Upper lobe of right lung (tissue), 1 donor: Measurements from ENCODE around the gene MICALL1. TPM values are rescaled to one million over a fixed set of nuclear protein-coding genes. Genes with fewer than 3 reads are reported as not detected.

ENCODE experiments used
- ATAC-seq: fragments of 200-7000 bp; cut with Tn5 transposase; one replicate; pipeline ENCODE4 v1.9.1; 2020; ENCODE audit warnings: mild to moderate bottlenecking, moderate library complexity
- DNase-seq: peaks from one replicate; pipeline ENCODE4 v3.0.0-alpha.2; 2020
- H3K27ac ChIP-seq: fragments of 200-600 bp; one replicate; pipeline ENCODE4 v1.8.0; 2022
- H3K27me3 ChIP-seq: fragments of 200-600 bp; one replicate; pipeline ENCODE4 v1.8.0; 2022; ENCODE audit warnings: mild to moderate bottlenecking
- H3K36me3 ChIP-seq: fragments of 200-600 bp; one replicate; pipeline ENCODE4 v1.8.0; 2022
- H3K4me1 ChIP-seq: fragments of 200-600 bp; one replicate; pipeline ENCODE4 v1.8.0; 2022
- H3K4me3 ChIP-seq: fragments of 200-600 bp; one replicate; pipeline ENCODE4 v1.8.0; 2022; ENCODE audit warnings: mild to moderate bottlenecking
- H3K9me3 ChIP-seq: fragments of 200-600 bp; one replicate; pipeline ENCODE4 v1.8.0; 2022
- CTCF ChIP-seq: fragments of 200-600 bp; IDR thresholded peaks from one replicate; pipeline ENCODE4 v1.8.0; 2022; ENCODE audit warnings: antibody characterized with exemption
- intact Hi-C: fragments of 100-400 bp; cut with DNase I; formaldehyde crosslinking; loops from one replicate; pipeline ENCODE4 v1.11.0; 2022
- total RNA-seq: library from RNA; stranded (reverse); fragmentation: NEBNext Ultra II Directional; extraction: Animal tissue kit (Norgen Biotek cat#: 25700); gene quantifications from one replicate; pipeline ENCODE4 v1.2.1, GENCODE V29; 2021
- donor health status: DM: no; HTN: yes; CAD: no; lungs with severe emphysema.

The MICALL1 gene
- total RNA-seq, 1 donor from 2014 or later, result 37.4 TPM

- Histone ChIP-seq H3K4me3 (no peak overlapping the region), H3K9me3 (no peaks in the 10 kb centered on the region), H3K4me1 (no peaks in the 10 kb centered on the region), H3K27ac (no peak overlapping the region), H3K27me3 (no peaks in the 10 kb centered on the region), H3K36me3 (peaks cover 82% of the 10 kb centered on the region)
- TF ChIP-seq CTCF, result no peak
- no peak for DNase-seq
- intact Hi-C loops, result loop anchor here (10.0 kb wide), 1 partner anchor 84 kb away; no protein-coding TSS in a partner anchor
- ATAC-seq, result no peak
Observed at GRCh38 chr22:37880668-37881440, 25.2 kb upstream of the MICALL1 start.

- no peak overlapping the region for H3K4me3 ChIP-seq
Observed at GRCh38 chr22:37884420-37884819, 21.7 kb upstream of the MICALL1 start.

GRCh38 chr22:37887584-37888378 lies 18.3 kb upstream of the MICALL1 start:
- ATAC-seq, result peak; percentile 79
- no peak overlapping the region for H3K4me3 ChIP-seq
- no peaks in the 10 kb centered on the region for H3K27me3 ChIP-seq
- intact Hi-C loops, result loop anchor here (10.0 kb wide), 1 partner anchor 77 kb away; no protein-coding TSS in a partner anchor
- no peaks in the 10 kb centered on the region for H3K9me3 ChIP-seq
- peaks cover 58% of the 10 kb centered on the region for H3K36me3 ChIP-seq
- no peak for DNase-seq
- H3K27ac ChIP-seq, result no peak overlapping the region
- peak; percentile 46 for TF ChIP-seq CTCF
- peaks cover 15% of the 10 kb centered on the region for H3K4me1 ChIP-seq

More at GRCh38 chr22:37884420-37884819, 21.7 kb upstream of the MICALL1 start:
- ATAC-seq (no peak), DNase-seq (no peak)
- H3K27me3 ChIP-seq, result no peaks in the 10 kb centered on the region
- no peaks in the 10 kb centered on the region for H3K9me3 ChIP-seq
- intact Hi-C loops, result loop anchor here (10.0 kb wide), 1 partner anchor 80 kb away; no protein-coding TSS in a partner anchor
- no peak overlapping the region for H3K27ac ChIP-seq
- H3K36me3 ChIP-seq, result peaks cover 79% of the 10 kb centered on the region
- peaks cover 8% of the 10 kb centered on the region for H3K4me1 ChIP-seq
- TF ChIP-seq CTCF, result no peak

- DNase-seq (no peak), ATAC-seq (no peak)
- Histone ChIP-seq H3K4me1 (peaks cover 43% of the 10 kb centered on the region), H3K4me3 (no peak overlapping the region), H3K9me3 (no peaks in the 10 kb centered on the region), H3K27me3 (no peaks in the 10 kb centered on the region), H3K36me3 (peaks cover 37% of the 10 kb centered on the region), H3K27ac (no peak overlapping the region)
- no peak for TF ChIP-seq CTCF
- intact Hi-C loops, result no loop called here
Observed at GRCh38 chr22:37891926-37892325, 14.2 kb upstream of the MICALL1 start.

- Histone ChIP-seq H3K36me3 (peaks cover 29% of the 10 kb centered on the region), H3K4me3 (no peak overlapping the region), H3K27ac (peak overlapping the region; percentile 42), H3K27me3 (no peaks in the 10 kb centered on the region), H3K9me3 (no peaks in the 10 kb centered on the region), H3K4me1 (peaks cover 44% of the 10 kb centered on the region)
- intact Hi-C loops, result no loop called here
- ATAC-seq (peak; percentile 33), DNase-seq (peak; percentile 74)
- TF ChIP-seq CTCF, result no peak
Observed at GRCh38 chr22:37892566-37893335, 13.3 kb upstream of the MICALL1 start.
